Measurements from ENCODE around the gene AKAP3. TPM values are rescaled to one million over a fixed set of nuclear protein-coding genes. Genes with fewer than 3 reads are reported as not detected.

The AKAP3 gene
- total RNA-seq, 1 donor from 2014 or later, result 0.85 TPM

GRCh38 chr12:4595881-4596280, 53.0 kb downstream of the AKAP3 start:
- no peak for DNase-seq

DNA sequence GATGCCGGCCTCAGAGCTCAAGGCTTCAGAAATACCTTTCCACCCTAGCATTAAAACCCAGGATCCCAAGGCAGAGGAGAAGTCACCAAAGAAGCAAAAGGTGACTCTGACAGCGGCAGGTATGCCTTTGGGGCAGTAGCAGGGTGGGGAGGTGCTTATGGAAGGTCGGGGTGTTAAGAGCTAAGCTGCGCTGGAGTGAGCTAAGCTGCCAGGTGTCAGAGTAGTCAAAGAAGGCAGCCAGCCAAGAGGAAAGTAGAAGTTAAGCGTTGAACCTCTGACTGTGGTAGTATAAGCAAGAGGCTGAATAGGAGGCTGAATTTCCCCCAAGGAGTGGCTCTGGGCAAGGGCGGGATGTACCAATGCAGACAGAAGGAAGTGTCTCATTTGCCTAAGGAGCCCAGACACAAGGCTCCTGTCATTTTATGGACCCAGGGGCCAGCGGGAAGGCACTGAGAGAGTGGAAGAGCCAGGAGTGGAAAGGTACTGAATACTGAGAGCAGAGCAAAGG, 57.6 kb downstream of the AKAP3 start:
- no peak for DNase-seq

- no peak for DNase-seq
Measured at GRCh38 chr12:4589941-4590340, 58.9 kb downstream of the AKAP3 start.

DNA sequence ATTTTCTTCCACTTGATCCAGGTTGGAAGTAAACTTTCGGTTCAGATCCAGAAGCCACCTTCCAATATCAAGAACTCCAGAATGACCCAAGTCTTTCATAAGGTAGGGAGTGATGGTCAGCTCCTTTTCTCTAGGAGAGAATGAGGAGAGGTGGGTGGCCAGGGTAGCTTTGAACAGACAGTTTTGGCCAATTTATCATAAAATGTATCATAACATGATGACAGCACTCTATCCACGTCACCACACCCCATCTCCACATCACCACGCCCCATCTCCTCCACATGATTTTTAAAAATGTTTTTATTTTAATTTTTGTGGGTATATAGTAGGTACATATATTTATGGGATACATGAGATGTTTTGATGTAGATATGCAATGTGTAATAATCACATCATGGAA, 59.9 kb downstream of the AKAP3 start:
- no peak for DNase-seq

- no peak for DNase-seq
Measured at GRCh38 chr12:4587108-4587507, 61.7 kb downstream of the AKAP3 start.

- DNase-seq, result no peak
Measured at GRCh38 chr12:4586500-4586899, 62.4 kb downstream of the AKAP3 start.

DNA sequence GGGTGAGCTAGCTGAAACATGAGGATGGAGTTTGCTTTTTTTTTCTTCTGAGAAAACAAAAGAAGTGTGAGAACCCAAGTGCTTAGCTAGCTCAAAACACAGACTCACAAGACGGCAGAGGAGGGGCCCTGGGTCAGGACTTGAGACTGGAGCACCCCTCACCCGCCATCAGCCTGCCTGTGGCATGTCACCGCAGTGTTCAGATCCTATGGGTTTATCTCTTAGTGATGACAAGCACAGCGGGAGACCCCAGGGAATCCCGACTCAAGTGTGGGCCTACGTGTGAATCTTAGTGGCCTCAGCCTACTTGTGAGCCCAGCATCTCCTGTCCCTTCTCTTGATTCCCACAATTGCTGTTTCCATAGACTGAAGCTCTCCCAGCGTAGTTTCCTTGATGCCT, 64.0 kb downstream of the AKAP3 start:
- DNase-seq, result no peak

DNA sequence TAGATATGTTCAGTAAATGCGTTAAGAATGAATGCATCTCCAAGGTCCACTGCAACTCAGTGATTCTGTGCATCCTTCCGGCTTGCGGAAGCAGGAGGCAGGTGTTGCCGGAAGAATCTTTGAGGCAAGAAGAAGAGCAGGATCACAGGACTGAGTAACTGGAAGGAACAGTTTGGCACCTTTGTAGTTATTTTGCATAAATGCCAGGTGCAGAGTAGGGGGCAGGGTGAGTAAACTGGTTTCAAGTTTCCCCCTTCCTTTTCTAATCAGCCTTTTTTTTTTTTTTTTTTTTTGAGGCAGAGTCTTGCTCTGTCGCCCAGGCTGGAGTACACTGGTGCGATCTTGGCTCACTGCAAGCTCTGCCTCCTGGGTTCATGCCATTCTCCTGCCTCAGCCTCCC, 64.6 kb downstream of the AKAP3 start:
- DNase-seq, result no peak

DNA sequence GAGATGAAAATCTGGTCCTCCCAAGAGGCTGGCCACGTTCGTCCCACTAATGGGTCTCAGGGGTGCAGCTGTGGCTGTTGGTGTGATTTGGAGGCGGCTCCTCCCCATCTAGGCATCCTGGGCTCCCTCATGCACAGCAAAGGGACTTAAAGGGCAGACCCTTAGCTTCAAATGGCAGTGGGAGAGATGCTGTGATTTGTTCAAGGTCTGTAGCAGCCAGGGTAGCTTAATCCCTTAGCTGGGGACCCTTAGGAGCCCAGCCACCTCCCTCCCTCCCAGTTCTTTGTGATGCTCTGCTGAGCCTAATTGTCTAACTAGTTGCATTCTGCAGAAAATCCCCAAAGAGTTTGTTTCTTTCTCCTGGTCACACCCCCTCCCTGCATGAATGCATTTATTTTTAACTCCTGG, 68.6 kb downstream of the AKAP3 start:
- DNase-seq, result no peak

DNA sequence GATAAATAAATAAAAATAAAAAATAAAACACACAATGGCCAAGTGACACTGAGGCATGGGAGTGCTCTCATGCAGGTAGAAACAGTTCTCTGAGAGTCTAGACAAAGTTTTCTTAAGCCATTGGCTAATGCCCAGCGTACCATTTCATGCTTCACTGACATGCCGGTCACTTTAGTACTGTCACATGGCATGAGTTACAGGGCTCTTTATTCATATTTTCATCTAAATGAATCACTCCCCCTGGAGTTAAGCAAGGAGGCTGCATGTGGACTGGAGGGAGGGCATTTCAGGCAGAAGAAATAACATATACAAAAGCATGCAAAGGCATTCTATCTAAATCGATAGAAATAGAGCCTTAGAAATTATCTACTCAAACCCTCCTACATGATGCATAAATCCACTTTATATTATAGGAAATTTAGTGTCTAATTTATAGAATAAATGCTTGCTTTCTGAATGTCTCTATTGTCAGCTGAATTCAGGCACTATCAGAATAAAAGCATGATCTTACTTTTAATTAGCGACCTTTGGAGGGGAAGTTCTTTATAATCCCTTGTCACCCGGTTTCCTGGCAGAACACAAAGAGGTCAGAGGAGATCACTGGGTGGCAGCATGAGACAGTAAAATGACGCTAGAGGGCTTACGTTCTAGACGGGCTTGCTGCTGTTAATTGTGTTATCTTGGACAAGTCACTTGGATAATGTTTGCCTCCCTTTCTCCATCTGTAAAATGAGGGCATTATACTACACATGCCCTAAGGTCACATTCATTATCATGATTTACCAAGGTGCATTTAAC, 69.3 kb downstream of the AKAP3 start:
- DNase-seq, result peak; percentile 59

DNA sequence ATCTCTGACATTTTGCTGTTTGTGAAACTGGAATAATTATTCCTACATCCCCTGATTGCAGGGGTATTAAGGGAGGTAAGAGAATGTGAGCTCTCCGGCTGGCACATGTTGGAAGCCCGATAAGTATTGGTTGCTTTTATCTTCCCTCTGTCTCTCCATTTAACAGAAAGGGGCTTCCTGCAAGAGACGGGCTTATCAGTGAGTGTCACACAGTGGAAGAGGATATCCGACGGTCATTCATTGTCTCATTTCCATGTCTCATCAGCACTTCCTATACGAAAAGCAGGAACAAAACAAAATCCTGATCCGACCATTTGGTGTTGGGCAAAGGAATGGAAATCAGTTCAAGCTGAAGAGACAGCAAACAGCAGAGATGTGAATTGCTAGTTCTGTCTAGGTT, 76.2 kb downstream of the AKAP3 start:
- DNase-seq, result peak; percentile 48

DNA sequence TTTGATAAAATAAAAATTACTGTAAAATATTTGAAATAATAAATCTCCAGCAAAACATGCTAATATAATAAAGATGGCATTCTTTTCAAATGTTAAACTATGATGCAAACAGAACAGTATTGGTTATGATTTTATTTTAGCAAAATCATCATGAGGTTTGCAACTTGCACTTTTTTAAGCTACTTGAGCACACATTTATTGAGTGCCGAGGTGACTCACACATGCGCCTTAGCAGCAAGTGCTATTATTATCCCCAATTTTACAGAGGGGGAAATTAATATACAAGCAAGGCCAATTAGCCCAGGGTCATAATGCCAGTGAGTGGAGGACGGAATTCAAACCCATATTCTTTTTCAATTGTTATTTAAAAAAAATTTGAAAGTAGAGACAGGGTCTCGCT, 79.6 kb downstream of the AKAP3 start:
- DNase-seq, result no peak

GRCh38 chr12:4567073-4567881, 81.6 kb downstream of the AKAP3 start:
- no peak for DNase-seq

DNA sequence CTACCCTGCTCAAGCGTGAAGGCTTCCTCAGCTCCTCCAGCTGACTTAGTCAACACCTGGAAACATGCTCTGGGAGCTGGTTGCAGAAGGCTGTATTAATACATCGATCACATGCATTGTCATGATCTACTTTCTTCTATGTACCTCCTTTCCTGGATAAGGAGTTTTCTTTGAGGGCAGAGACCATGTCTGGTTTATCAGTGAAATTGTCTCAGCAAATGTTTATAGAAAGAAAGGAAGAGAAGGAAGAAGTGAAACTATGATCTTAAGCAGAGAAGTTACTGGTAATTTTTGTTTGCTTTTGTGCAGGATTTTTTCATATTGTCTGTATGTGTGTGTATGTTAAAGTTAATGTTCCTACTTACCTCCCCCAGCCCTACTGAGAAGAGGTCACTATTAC, 82.4 kb downstream of the AKAP3 start:
- no peak for DNase-seq

Other genes with a start within 250 kb of the AKAP3 start
- not detected in 2 replicates for gene FGF6, start 203.2 kb downstream of the AKAP3 start, total RNA-seq
- 12.3 and 34.2 TPM in 2 replicates for gene RAD51AP1, start 110.2 kb downstream of the AKAP3 start, total RNA-seq
- 18.9 and 29.0 TPM in 2 replicates for gene DYRK4, start 86.8 kb downstream of the AKAP3 start, total RNA-seq
- gene NDUFA9, start 63 bp upstream of the AKAP3 start, total RNA-seq, result 54.5 and 75.2 TPM in 2 replicates
- under 0.01 and 0.14 TPM in 2 replicates for gene GALNT8, start 71.3 kb upstream of the AKAP3 start, total RNA-seq

Data from dermis blood vessel endothelial cell (primary cell).